Measurements from ENCODE around the gene SULT4A1. TPM values are rescaled to one million over a fixed set of nuclear protein-coding genes. Genes with fewer than 3 reads are reported as not detected.

Gene SULT4A1
- total and polyA plus RNA-seq, 2 experiments from 2014 or later, result 4.7 to 5.2 TPM

- Histone ChIP-seq H3F3A (replicated peaks; ENCODE audit: low read depth) (no peaks in the 10 kb centered on the region), H3K79me2 (replicated peaks; ENCODE audit: insufficient read depth) (peaks cover 75% of the 10 kb centered on the region), H3K27me3 (ENCODE audit: insufficient read depth) (no peaks in the 10 kb centered on the region), H3K27ac (ENCODE audit: low read depth) (no peak overlapping the region), H3K4me3 (no peak overlapping the region), H3K36me3 (ENCODE audit: insufficient read depth) (no peaks in the 10 kb centered on the region; the same call in 1 of the 2 replicates), H4K20me1 (replicated peaks; ENCODE audit: insufficient read depth) (no peaks in the 10 kb centered on the region; the same call in none of the 2 replicates), H2AFZ (no peak overlapping the region), H3K9me2 (ENCODE audit: insufficient read depth) (no peaks in the 10 kb centered on the region), H3K4me2 (no peak overlapping the region), H3K4me1 (ENCODE audit: insufficient read depth) (no peaks in the 10 kb centered on the region)
- H3K27me3 Mint-ChIP-seq (ENCODE audit: insufficient read depth, low read depth, poor library complexity), result peaks cover 5% of the 10 kb centered on the region
- peaks cover 14% of the 10 kb centered on the region for H3K9me3 Mint-ChIP-seq
- H3K36me3 Mint-ChIP-seq (ENCODE audit: low read depth), result peaks cover 15% of the 10 kb centered on the region
- H3K4me1 Mint-ChIP-seq, result peaks cover 33% of the 10 kb centered on the region
- H3K4me3 Mint-ChIP-seq, result no peak overlapping the region; the same call in 2 of the 3 replicates
- DNase-seq (ENCODE audit: low spot score) (no peak), ATAC-seq (no peak)
- no peak for TF ChIP-seq STAT1 (IDR thresholded peaks at IDR 0.05; ENCODE audit: unreplicated experiment)
- TF ChIP-seq, protein P1, sequence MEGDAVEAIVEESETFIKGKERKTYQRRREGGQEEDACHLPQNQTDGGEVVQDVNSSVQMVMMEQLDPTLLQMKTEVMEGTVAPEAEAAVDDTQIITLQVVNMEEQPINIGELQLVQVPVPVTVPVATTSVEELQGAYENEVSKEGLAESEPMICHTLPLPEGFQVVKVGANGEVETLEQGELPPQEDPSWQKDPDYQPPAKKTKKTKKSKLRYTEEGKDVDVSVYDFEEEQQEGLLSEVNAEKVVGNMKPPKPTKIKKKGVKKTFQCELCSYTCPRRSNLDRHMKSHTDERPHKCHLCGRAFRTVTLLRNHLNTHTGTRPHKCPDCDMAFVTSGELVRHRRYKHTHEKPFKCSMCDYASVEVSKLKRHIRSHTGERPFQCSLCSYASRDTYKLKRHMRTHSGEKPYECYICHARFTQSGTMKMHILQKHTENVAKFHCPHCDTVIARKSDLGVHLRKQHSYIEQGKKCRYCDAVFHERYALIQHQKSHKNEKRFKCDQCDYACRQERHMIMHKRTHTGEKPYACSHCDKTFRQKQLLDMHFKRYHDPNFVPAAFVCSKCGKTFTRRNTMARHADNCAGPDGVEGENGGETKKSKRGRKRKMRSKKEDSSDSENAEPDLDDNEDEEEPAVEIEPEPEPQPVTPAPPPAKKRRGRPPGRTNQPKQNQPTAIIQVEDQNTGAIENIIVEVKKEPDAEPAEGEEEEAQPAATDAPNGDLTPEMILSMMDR (conservative IDR thresholded peaks at IDR 0.05; ENCODE audit: low read depth in 2 of 2), result no peak
- no peak for TF ChIP-seq POLR2AphosphoS5 (IDR thresholded peaks at IDR 0.05; ENCODE audit: low read depth)
- H3K27ac Mint-ChIP-seq, result no peak overlapping the region; the same call in 1 of the 2 replicates
Observed at GRCh38 chr22:43852573-43853327, 9.6 kb downstream of the SULT4A1 start.

GRCh38 chr22:43851979-43852307 lies 10.4 kb downstream of the SULT4A1 start:
- DNase-seq (ENCODE audit: low spot score) (no peak), ATAC-seq (no peak)
- Histone ChIP-seq H3K79me2 (replicated peaks; ENCODE audit: insufficient read depth) (peaks cover 72% of the 10 kb centered on the region), H3K36me3 (ENCODE audit: insufficient read depth) (no peaks in the 10 kb centered on the region; the same call in 1 of the 2 replicates), H3K27me3 (ENCODE audit: insufficient read depth) (no peaks in the 10 kb centered on the region), H3F3A (replicated peaks; ENCODE audit: low read depth) (no peaks in the 10 kb centered on the region), H3K27ac (ENCODE audit: low read depth) (no peak overlapping the region), H3K4me1 (ENCODE audit: insufficient read depth) (no peaks in the 10 kb centered on the region), H3K4me2 (no peak overlapping the region), H2AFZ (no peak overlapping the region), H4K20me1 (replicated peaks; ENCODE audit: insufficient read depth) (no peaks in the 10 kb centered on the region; the same call in none of the 2 replicates), H3K4me3 (no peak overlapping the region), H3K9me2 (ENCODE audit: insufficient read depth) (no peaks in the 10 kb centered on the region)
- Mint-ChIP-seq H3K27ac (no peak overlapping the region; the same call in 1 of the 2 replicates), H3K4me1 (peaks cover 34% of the 10 kb centered on the region), H3K4me3 (no peak overlapping the region), H3K9me3 (peaks cover 8% of the 10 kb centered on the region), H3K36me3 (ENCODE audit: low read depth) (peaks cover 8% of the 10 kb centered on the region), H3K27me3 (ENCODE audit: insufficient read depth, low read depth, poor library complexity) (peaks cover 5% of the 10 kb centered on the region)
- no peak for TF ChIP-seq EZH2phosphoT487 (IDR thresholded peaks at IDR 0.05; ENCODE audit: unreplicated experiment)

DNA sequence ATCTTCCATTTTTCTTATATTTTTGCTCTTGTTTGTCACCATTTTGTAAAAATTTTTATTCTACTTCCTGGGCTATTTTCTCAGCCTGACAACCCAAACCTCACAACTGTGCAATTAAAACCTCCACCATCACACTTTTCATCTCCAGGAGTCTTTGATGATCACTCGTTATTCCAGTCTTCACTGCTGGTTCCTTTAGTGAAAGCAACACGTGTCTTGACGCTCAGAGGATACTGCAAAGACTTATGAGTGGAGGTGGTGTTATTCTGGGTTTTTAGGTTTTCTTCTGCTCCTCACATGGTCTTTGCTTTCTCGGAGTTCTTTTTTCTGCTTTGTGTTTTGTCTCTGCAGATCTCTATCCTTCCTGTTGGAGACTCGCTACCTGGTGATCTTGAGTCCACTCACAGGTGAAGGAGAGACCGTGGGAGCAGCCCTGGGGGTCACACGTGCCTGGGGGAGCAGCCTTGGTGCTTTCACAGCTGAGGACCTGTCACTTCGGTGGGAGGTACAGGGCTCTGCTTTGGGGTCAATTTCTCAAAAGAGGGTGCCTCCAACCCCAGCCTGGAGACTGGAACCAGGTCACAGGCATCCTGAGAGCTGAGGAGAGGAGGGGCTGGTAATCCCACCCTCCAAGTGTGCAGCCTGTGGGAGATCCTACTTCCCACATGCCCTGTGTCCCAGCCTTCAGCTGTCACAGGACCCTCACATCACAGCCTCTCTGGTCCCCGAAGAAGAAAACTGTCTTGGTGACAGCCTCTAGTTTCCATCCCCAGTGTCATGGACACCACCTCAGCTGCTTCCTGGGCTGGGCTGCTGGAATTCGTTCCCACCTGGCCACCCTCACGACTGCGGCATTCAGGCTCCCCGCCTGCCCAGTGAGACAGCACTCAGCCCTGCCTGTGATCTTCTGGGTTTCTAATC lies 11.0 kb downstream of the SULT4A1 start:
- Histone ChIP-seq H2AFZ (no peak overlapping the region), H3K4me1 (ENCODE audit: insufficient read depth) (no peaks in the 10 kb centered on the region), H3K79me2 (replicated peaks; ENCODE audit: insufficient read depth) (peaks cover 70% of the 10 kb centered on the region), H3K4me2 (no peak overlapping the region), H3F3A (replicated peaks; ENCODE audit: low read depth) (no peaks in the 10 kb centered on the region), H3K9me2 (ENCODE audit: insufficient read depth) (no peaks in the 10 kb centered on the region), H3K27ac (ENCODE audit: low read depth) (0 out of 2 replicates have a peak overlapping the region, but pooled peaks have one; percentile 39), H3K27me3 (ENCODE audit: insufficient read depth) (no peaks in the 10 kb centered on the region), H4K20me1 (replicated peaks; ENCODE audit: insufficient read depth) (peaks cover under 1% of the 10 kb centered on the region), H3K36me3 (ENCODE audit: insufficient read depth) (no peaks in the 10 kb centered on the region), H3K4me3 (no peak overlapping the region)
- no peak for ATAC-seq
- TF ChIP-seq CREB1 (CRISPR knock-in tag; IDR thresholded peaks at IDR 0.05; ENCODE audit: low read depth), result no peak
- Mint-ChIP-seq H3K27ac (no peak overlapping the region; the same call in 1 of the 2 replicates), H3K4me1 (peaks cover 39% of the 10 kb centered on the region), H3K27me3 (ENCODE audit: insufficient read depth, low read depth, poor library complexity) (peaks cover 9% of the 10 kb centered on the region), H3K36me3 (ENCODE audit: low read depth) (peaks cover 4% of the 10 kb centered on the region), H3K4me3 (no peak overlapping the region), H3K9me3 (peaks cover 3% of the 10 kb centered on the region; the same call in 2 of the 3 replicates)
- DNase-seq (ENCODE audit: low spot score), result no peak

Measured in GM23338 (cell line).